A549 treated with CpdA at 1 μM for 4 hours (cell line): ENCODE measurements around the gene CAPN8. TPM values are rescaled to one million over a fixed set of nuclear protein-coding genes. Genes with fewer than 3 reads are reported as not detected.

Experiments
- total RNA-seq: library from RNA; stranded (reverse); fragments of 200-300 nt; extraction: Qiagen RNA extraction; gene quantifications from 5 replicates; pipeline ENCODE4 v1.2.3, GENCODE V29; 2022; ENCODE audit warnings: low read depth

Gene CAPN8
- 0.39 to 0.69 TPM (median 0.54 TPM) in 5 replicates for total RNA-seq

DNA sequence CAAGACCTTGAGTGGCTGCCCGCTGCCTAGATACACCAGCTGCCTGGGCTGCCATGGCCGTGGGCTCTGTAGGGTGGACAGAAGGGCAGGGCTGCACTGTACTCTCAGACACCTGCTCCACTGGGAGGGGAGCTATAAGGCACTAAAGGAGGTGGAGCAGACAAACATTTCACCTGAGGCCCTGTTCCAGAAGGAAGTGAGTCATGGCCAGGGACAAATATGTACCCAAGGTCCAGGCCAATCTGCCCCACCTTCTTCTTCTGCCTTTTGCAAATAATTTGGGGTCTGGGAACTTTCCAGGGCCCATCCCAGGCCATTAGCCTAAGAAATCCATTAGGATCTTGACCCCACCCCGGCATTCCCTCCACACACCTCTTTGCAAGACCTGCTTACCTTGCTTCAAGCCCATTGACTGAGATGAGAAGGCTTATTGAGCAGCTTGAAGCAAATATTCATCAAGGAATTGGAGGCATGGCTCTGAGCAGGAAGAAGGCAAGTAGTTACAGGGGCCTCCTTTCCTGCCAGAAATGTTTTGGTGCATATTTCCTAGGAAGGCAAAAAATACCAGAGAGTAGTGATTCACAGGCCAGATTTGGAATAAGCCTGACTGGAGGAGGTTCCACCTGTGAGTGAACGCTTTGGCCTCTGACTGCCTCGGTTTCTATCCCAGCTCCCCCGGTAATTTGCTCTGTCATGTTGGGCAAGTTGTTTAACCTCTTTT, at the start of gene CAPN8:
Gene CAPN8 (minus strand): TSS at position 110 of the 721 bp plus-strand sequence. CDS start 55 bp downstream, at position 55.

DNA sequence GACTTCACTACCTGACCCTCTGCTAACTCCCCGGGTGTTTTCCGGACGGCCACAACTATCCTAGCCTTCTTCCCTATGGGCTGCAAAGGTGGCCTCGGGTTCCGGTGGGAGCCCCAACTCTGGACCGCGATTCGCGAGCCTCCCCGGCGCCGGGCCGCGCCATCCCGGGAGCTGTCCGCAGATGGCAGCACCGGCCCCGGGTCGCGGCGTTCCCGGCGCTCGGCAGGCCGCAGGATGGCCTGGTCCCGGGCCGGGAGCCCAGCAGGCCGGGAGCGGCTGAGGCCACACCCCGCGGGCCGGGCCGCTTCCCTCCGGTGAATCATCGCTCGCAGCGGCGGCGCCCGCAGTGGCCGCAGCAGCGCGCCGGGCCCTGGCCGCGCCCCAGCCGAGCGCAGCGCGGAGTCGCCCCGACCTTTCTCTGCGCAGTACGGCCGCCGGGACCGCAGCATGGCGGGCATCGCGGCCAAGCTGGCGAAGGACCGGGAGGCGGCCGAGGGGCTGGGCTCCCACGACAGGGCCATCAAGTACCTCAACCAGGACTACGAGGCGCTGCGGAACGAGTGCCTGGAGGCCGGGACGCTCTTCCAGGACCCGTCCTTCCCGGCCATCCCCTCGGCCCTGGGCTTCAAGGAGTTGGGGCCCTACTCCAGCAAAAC, 46.8 kb upstream of the CAPN8 start, which contains the start of gene CAPN2:
Gene CAPN2 (plus strand): TSS at position 346 of the 656 bp plus-strand sequence. CDS start 102 bp downstream, at position 448.

Other genes starting within 250 kb of the CAPN8 start
- 397 to 487 TPM (median 411 TPM) in 5 replicates for gene CAPN2, start 46.8 kb upstream of the CAPN8 start, total RNA-seq
- gene TP53BP2, start 180.2 kb upstream of the CAPN8 start, total RNA-seq = 19.8 to 26.6 TPM (median 21.0 TPM) in 5 replicates